ENCODE results near the gene FSTL5.

Gene FSTL5

GRCh38 chr4:161342881-161343568 lies 820.8 kb downstream of the FSTL5 start:
- no peak for DNase-seq (ENCODE audit: low read depth)
- TF ChIP-seq CTCF (conservative IDR thresholded peaks at IDR 0.05; ENCODE audit: low read depth, low read length): no peak
- H3K4me3 ChIP-seq (ENCODE audit: low read length): no peak overlapping the region

GRCh38 chr4:161336621-161337020 lies 827.2 kb downstream of the FSTL5 start:
- no peak for TF ChIP-seq CTCF (conservative IDR thresholded peaks at IDR 0.05; ENCODE audit: low read depth, low read length)
- H3K4me3 ChIP-seq (ENCODE audit: low read length): no peak overlapping the region
- DNase-seq (ENCODE audit: low read depth): no peak

GRCh38 chr4:161336016-161336530 lies 827.7 kb downstream of the FSTL5 start:
- TF ChIP-seq CTCF (conservative IDR thresholded peaks at IDR 0.05; ENCODE audit: low read depth, low read length): no peak
- peak; percentile 66 for DNase-seq (ENCODE audit: low read depth)
- no peak overlapping the region for H3K4me3 ChIP-seq (ENCODE audit: low read length)

Measured in retinal pigment epithelial cell (primary cell).